Measurements from ENCODE around the gene ACADVL.

The ACADVL gene

DNA sequence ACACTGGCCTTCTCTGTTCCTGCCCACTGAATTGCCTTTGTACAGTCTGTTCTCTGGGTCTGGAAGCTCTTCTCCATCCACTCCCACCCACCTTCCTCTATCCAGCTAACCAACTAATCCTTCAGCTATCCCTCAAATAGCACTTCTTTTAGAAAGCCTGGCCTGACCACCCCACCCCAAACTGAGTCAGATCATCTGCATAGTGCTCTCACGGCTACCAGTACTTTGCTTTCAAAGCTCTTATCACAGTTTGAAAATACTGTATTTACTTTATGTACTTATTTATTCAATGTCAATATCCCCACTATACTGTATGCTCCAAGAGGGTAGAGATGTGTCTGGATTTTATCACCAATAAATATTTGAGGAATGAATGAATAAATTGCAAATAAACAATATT is 47.0 kb downstream of the ACADVL start:
- Histone ChIP-seq H3K9me2 (replicated peaks; ENCODE audit: insufficient read depth, low read length) (no peaks in the 10 kb centered on the region), H3K4me3 (ENCODE audit: insufficient read depth, low read length, poor library complexity, severe bottlenecking) (no peak overlapping the region), H3K4me2 (ENCODE audit: low read depth, low read length, poor library complexity, severe bottlenecking) (no peak overlapping the region), H4K20me1 (ENCODE audit: low read depth, low read length) (no peaks in the 10 kb centered on the region), H2AFZ (ENCODE audit: low read depth, low read length, severe bottlenecking) (no peak overlapping the region), H3K9me3 (ENCODE audit: insufficient read depth, low read length) (no peaks in the 10 kb centered on the region), H3K27ac (ENCODE audit: low read depth, low read length) (no peak overlapping the region), H3K79me2 (ENCODE audit: insufficient read depth, low read length) (no peaks in the 10 kb centered on the region), H3K27me3 (ENCODE audit: low read length) (no peaks in the 10 kb centered on the region), H3K36me3 (ENCODE audit: low read length) (no peaks in the 10 kb centered on the region), H3K9ac (ENCODE audit: low read length) (no peak overlapping the region), H3F3A (ENCODE audit: insufficient read depth) (no peaks in the 10 kb centered on the region)
- TF ChIP-seq EZH2phosphoT487 (conservative IDR thresholded peaks at IDR 0.05; ENCODE audit: low read length), result no peak
- TF ChIP-seq, protein P1, sequence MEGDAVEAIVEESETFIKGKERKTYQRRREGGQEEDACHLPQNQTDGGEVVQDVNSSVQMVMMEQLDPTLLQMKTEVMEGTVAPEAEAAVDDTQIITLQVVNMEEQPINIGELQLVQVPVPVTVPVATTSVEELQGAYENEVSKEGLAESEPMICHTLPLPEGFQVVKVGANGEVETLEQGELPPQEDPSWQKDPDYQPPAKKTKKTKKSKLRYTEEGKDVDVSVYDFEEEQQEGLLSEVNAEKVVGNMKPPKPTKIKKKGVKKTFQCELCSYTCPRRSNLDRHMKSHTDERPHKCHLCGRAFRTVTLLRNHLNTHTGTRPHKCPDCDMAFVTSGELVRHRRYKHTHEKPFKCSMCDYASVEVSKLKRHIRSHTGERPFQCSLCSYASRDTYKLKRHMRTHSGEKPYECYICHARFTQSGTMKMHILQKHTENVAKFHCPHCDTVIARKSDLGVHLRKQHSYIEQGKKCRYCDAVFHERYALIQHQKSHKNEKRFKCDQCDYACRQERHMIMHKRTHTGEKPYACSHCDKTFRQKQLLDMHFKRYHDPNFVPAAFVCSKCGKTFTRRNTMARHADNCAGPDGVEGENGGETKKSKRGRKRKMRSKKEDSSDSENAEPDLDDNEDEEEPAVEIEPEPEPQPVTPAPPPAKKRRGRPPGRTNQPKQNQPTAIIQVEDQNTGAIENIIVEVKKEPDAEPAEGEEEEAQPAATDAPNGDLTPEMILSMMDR (IDR thresholded peaks at IDR 0.05; ENCODE audit: insufficient read depth, low read length, poor library complexity, severe bottlenecking), result no peak
